CD1c-positive myeloid dendritic cell (primary cell): ENCODE data around the gene C21orf58.
"Not testable (repeated sequence)": the region's sequence is repeated elsewhere in the genome, so short reads cannot be mapped to it uniquely, and the experiment has no call there.

Experiments
- DNase-seq: peaks from one replicate; pipeline ENCODE4 v3.0.0-alpha.2; 2016; ENCODE audit errors: extremely low spot score

Gene C21orf58

DNA sequence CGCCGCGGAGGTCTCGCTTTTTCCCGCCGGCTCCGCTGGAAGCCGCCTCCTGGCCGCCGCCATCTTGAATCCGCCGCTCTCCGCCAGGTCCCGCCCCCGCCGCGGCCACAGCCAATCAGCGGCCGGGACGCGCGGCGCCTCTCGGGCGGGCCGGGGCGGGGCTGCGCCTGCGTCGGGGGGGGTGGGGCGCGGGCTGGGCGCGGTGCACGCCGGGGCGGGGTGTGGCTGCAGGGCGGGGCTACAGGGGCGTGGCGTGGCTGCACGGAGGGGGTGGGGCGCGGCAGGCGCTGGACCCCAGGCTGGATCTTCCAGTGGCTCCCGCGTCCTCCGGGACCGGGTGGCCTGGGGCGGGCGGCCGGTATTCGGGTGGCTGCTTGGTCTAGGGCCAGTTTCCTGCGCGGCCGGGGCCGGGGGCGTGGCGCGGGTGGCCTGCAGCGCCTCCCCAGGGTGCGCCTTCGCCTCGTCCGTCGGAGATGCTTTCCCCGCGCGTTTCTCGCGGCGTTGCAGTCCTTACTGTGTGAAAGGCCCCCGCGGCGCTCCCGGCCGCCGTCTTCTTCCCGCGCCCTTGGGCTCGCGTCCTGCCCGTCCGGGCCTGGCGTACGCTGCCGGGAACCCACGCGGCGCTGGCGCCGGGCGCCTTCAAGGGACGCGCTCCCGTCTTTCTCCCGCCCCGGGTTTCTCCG is 861 bp upstream of the C21orf58 start:
- DNase-seq = peak; percentile 95

DNA sequence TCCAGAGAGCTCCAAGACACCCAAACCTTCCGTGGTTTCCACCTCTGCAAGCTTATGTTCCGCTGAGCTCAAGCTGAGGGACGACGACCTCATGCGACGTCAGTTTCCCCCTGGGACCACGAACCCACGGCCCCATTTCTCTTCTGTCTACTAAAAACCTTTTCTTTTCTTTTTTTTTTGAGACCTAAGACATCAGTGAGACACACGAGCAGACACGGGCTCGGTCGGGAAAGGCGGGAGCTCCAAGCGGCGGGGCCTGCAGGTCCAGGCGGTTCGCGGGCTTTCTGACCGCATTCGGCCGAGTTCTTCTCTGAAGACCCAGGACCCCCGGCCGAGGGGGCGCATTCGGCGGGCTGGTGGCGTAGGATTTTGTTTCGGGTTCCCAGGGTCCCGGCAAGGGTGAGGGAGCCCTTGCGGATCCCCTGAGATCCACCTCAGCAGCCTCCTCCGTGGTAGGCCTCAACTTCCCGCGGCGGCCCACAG is 402 bp downstream of the C21orf58 start:
- DNase-seq = peak; percentile 2

DNA sequence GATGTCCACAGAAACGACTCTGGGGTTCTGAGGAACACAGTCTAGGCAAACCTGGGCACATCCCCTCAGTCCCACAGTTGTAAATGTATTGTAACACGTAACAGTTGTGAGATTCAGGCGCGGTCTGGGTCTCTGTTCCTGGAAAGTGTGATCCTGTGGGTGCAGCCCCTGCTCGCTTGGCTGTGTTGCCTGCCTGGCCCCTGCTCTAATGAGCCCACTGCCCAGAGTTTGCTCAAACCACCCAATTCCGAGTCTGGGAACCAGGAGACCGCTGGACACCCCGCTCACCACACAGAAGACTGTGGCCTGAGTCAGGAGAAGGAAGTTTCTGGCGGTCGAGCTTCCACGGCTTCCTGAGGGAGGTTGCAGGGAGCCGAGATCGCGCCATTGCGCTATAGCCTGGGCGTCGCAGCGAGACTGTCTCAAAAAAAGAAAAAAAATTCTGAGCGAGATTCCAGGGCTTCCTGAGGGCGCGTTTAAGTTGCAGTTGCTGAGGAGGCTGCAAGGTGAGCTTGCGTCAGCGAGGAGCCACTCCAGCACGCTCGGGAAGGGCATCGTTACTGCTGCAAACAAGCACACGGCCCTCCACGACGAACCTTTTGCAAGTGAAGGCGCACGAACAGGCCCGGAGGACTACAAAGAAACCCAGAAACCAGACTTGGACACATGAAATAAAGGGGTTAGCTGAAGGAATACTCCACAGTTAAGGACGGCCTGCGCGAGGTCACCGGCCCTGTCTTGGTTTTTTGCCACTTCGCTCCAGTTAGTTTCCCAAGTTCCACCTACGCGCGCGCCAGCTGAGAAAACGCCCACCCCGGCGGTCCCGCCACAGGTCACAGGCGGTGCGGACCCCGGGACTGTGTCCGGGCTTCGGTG is 1.1 kb downstream of the C21orf58 start:
- peak; percentile 39 for DNase-seq

DNA sequence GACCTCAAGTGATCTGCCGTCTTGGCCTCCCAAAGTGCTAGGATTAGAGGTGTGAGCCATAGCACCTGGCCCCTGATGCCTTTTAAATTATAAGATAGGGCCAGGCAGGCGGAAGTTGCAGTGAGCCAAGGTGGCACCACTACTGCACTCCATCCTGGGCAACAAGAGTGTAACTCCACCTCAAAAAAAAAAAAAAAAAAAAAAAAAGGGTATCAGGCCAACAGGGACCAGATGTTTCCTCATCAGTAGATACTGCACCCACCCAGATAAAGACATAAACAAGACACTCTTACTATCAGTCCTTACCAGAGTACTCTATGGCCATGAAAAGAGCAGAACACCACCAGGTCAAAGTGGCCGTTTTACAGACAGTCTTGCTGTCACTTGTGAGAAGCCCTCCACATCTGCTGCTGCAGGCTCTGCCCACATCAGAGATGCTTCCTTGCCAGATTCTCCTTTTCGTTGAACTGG is 3.3 kb downstream of the C21orf58 start:
- DNase-seq = no peak

DNA sequence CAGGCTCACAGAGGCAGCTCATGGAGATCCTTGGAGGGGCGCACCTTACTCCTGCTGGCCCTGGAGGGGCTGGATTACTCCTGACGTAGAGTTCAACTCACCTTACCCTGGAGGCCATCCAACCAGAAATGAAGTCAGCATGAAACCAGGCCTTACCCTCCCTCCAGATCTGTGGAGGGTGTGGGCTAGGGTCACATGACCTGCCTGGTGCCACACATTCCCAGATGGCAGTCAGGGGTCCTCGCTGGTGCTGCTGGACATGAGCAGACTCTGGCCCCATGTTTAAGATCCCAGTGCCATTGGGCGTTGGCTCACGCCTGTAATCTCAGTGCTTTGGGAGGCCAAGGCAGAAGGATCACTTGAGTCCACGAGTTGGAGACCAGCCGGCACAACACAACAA is 4.5 kb downstream of the C21orf58 start:
- DNase-seq = no peak

DNA sequence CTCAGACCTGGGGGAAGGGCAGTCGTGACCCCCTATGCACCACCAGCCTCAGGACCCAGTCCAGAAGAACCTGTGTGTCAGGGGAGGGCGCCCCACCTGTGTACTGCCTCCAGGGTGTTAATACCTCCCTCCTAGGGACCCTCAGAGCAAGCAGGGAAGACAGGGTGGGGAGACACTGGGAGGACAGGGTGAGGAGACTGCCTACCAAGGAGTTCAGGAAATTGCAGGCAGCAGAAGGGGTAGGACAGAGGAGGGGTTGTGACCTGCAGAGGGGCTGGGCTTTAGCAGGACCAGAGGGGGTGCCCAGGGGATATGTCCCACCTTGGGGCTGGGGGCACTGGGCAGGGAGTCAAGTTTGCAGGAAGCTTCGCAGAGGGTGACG is 5.2 kb downstream of the C21orf58 start:
- DNase-seq = no peak

DNA sequence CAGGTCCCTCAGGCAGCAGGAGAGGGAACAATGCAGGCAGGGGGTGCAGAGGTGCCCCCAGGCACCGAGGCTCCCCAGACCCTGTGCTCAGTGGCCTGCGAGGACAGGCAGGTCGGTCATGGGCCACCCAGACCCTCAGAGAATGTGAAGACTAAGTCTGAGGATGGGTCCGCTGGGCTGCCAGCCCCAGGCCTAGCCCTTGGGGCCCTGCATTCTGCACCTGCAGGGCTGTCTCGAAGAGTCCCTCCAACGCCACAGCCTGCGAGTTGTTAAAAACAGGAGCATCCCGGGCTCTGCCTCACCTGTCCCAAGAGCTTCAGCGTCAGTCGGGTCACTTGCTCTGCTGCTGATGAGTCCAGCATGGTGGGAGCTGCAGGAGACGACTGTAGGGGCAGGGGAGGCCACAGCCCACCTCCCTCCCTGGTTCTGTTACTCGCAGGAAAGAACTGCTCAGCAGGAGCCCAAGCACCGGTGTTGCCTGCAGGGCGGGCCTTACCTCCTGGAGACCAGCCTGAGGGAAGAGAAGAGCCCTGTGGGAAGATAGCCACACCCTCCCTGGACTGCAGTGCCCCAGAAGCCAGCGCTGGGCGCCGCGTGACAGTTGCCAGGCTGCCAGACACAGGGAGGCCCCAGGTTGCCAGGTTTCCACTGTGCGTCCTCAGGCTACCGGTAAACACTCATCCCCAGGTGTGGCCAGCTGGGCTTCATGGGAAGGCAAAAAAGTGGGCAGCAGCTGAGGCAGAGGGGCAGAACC is 5.8 kb downstream of the C21orf58 start:
- DNase-seq = no peak

DNA sequence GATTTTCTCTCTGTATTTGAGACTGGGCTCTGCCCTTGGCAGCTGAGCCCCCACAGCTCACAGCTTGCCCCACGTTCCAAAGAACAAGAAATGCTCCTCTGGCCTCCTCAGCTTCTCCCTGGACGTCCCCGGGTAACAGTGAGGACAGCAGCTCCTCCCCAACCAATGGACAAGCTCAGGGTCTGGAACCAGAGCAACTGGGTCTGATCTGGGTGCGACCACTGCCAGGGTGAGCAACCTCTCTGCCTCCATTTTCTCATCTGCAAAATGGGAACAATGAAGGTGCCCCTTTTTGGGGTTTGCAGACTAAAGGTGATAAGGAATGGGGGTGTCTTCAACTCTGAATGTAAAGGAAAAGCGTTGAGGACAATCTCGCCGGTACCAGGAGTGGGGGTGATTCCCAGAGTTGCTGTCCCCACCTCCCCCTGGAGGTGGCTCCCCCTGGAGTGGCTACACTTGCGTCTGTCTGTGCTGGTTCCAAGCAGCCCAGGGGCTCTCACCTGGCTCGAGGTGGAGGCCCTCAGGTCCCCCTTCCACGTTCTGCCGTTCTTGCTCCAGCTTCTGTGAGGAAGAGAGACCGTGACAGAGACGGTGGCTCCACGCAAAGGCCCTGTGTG is 6.9 kb downstream of the C21orf58 start:
- no peak for DNase-seq

DNA sequence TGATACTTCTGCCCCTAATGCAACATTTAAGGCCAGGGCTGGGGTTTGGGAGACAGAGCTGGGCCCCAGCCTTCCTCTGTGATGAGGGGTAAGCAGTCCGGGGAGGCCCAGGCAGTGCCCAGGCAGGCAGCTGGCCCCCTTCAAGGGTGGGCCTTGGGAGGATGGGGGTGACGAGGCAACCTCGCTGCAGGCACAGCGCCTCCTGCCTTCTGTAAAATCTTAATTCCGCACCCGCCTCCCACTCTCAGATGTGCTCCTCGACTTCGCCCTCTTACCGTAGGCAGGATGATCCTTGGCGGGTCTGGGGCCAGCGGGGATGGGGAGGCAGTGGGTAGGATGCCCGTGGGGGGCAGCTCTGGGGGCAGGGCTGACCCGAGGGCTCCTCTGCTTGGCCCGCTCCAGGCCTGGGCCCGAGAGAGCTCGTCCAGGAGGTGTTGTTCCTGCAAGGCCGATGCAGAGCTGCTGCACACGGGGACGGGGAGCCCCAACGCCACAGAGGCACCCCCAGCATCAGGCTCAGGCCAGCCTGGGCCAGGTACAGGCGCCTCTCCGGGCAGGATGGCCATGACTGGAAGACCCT is 9.1 kb downstream of the C21orf58 start:
- DNase-seq = no peak

DNA sequence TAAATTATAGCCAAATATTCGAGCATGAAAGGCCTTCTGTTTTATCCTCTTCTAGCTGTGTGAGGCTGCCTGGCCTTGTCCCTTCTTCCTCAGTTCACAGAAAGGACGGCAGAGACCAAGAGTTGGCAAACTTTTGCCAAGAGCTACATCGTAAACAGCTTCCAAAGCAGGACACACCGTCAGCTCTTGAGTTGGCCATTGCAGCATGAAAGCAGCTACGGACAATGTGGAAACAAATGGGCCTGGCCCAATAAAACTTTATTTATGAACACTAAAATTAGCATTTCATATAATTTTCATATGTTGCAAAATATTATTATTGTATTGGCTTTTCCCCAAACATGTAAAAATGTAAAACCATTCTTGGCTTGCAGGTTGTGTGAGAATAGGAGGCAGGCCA is 10.7 kb downstream of the C21orf58 start:
- DNase-seq = no peak

DNA sequence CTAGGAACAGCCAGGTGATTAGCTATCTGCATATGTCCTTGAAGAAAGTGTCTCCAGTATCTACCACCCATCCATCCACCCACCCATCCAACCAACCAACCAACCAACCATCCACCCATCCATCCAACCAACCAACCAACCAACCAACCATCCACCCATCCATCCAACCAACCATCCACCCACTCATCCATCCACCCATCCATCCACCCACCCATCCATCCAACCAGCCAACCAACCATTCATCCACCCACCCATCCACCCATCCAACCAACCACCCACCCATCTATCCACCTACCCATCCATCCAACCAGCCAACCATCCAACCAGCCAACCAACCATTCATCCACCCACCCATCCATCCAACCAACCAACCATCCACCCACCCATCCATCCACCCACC is 12.1 kb downstream of the C21orf58 start:
- no peak for DNase-seq

DNA sequence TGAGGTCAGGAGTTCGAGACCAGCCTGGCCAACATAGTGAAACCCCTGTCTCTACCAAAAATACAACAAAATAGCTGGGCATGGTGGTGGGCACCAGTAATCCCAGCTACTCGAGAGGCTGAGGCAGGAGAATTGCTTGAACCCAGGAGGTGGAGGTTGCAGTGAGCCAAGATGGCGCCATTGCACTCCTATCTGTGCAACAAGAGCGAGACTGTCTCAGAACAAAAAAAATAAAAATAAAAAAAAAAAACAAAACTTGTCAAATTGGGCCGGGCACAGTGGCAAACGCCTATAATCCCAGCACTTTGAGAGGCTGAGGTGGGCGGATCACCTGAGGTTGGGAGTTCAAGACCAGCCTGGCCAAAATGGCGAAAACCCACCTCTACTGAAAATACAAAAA is 13.4 kb downstream of the C21orf58 start:
- DNase-seq = not testable (repeated sequence)

DNA sequence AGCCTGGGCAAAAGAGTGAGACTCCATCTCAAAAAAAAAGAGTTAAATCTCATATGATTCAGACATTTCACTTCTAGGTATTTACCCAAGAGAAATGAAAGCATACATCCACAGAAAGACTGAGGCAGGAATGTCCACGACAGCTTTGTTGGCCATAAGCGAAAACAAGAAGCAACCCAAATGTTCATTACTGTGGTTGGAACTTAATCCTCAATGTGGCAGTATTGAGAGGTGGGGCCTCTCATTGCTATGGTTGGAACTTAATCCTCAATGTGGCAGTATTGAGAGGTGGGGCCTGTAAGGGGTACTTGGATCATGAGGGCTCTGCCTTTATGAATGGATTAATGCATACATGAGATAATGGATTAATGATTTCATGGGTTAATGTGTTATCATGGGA is 15.2 kb downstream of the C21orf58 start:
- no peak for DNase-seq

DNA sequence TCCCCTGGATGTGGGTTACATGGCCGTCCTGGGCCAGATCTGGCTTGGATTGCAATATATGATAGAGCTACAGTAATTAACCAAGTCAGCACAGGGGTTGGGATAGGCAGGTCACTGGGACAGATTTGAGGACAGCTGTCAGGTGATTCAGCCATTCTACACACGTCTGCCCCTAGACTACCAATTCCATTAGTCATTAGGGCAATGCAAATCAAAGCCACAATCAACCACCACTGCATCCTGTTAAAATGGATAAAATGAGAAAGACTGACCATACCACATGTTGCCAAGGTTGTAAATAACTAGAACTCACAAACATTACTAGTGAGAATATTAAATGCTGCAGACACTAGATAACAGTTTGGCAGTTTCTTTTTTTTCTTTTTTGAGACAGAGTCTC is 16.0 kb downstream of the C21orf58 start:
- no peak for DNase-seq

DNA sequence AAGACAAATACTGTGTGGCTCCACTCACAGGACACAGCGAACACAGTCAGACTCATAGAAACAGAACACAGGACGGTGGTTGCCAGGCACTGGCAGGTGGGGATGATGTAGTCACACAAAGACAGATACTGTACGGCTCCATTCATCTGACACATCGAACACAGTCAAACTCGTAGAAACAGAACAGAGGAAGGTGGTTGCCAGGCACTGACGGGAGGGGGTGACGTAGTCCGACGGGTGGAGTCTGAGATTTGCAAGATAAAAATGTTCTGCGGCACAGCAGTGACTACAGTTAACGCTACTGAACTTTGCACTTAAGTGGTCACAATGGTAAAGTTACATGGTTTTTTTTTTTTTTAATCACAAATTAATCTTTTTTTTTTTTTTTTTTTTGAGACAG is 18.7 kb downstream of the C21orf58 start:
- no peak for DNase-seq

DNA sequence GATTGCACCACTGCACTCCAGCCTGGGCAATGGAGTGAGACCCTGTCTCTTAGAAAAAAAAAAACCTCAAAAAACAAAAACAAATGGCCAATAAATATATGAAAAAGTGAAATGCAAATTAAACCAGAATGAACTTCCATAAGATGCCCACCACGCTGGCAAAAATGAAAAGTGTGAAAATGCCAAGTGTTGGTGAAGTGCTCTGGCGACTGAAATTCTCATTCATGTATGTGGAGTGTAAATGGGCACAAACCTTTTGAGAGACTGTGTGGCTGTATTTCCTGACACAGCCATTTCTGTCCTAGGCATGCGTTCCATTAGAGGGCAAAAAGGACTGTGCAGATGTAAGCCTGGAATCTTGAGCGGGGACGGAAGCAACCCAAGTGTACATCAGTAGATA is 19.2 kb downstream of the C21orf58 start:
- DNase-seq = no peak

DNA sequence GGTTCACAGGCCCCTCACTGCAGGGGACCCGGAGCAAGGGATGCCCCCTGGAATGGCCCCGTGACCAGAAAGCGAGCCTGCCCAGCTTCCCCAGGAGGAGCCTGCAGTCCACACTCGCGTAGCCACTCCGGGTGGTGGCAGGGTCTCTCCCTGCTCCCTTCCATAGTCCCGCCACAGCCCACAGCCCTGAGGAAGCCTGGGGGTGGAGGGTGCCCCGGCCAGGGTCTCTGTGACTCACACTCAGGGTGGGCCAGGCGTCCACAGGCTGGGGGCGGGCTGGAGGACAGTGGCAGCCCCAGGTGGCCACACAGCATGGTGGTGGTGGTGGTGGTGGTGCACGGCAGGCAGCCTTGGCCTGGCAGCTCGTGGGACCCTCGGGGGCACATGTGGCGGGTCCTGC is 21.9 kb downstream of the C21orf58 start:
- DNase-seq = no peak

DNA sequence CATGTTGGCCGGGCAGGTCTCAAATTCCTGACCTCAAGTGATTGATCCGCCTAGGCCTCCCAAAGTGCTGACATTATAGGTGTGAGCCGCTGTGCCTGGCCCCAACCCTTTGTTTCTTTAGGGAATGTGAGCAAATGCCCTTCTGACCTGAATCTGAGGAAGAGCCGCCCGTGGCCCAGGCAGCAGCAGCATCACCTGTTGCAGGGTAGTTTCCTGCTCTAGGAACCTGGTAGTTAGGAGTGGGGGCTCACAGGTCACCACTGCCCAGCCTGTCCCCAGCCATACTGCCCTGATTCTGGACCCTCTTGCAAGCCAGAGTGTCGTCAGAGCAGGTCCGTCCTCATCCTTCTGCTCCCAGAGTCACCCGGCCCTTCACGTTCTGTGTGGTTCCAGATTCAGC is 24.5 kb downstream of the C21orf58 start:
- DNase-seq = no peak

DNA sequence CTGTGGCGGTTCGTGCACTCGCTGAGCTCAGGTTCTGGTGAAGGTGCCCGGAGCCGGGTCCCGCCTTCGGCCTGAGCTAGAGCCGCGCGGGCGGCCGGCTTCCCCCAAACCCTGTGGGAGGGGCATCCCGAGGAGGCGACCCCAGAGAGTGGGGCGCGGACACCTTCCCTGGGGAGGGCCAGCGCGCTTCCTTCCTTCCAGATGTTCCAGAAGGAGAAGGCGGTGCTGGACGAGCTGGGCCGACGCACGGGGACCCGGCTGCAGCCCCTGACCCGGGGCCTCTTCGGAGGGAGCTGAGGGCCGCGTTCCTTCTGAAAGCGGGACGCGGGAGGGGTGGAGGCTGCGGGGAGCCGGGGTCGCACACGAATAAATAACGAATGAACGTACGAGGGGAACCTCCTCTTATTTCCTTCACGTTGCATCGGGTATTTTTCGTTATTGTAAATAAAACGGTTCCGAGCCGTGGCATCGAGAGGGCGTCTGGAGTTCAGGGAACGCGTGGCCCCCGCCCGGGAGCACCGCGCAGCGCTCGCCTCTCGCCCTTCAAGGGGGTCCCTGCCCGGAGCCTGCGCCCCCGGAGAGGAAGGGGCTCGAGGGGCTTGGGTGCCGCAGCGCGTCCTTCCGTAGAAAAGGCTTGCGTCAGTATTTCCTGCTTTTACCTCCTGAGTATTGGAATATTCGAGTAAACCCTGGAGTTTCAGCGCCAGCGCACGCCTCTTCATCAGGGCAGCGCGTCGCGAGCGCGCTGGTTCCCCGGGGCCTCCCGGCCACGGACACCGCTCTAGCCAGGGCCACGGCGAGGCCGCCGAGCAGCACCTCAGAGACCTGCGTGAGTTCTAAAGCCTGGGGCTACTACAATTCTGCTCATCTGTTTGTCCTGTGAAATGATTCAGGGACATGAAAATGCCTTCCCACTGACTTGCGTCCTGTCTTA is 26.1 kb downstream of the C21orf58 start:
- DNase-seq = no peak

DNA sequence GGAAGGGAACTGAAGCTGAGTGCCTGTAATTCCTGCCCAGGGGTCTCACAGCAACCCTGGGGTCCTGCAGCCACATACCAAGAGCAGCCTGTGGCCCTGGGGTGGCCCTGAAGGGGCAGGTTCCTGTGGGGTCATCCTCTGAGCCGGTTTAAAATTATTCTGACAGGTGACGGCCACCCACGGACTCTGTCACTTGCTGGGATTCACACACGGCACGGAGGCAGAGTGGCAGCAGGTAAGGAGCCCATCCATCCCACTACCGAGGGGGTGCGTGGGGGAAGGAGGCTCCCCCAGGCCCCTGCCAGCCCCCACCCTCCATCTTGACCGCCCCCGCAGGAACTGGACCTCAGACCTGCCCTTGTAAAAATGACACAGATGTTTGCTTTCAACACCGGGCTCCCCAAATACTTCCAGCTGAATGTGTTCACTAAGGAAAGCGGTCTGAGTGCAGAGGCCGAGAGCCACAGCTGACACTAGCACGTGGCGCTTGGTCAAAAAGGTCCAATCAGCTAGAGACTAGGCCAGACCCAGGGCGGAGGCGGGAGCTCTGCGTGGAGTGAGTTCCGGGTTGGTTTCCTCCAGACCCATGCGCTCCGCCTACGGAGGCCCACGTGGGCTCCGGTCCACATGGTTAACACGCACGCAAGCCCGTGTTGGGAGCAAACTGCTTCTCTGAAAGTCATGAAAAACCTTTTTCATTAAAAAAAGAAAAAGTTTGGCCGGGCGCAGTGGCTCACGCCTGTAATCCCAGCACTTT is 27.5 kb downstream of the C21orf58 start:
- DNase-seq = peak; percentile 95
